ENCODE data around the gene LRCH1.

LRCH1 gene

GRCh38 chr13:46607768-46608564, 55.0 kb downstream of the LRCH1 start:
- in situ Hi-C loops (cut with MboI; ENCODE audit: low sequenced_read_pairs), result no loop called here

- in situ Hi-C loops (cut with MboI; ENCODE audit: low sequenced_read_pairs), result no loop called here
Measured at GRCh38 chr13:46609052-46609451, 56.1 kb downstream of the LRCH1 start.

- in situ Hi-C loops (cut with MboI; ENCODE audit: low sequenced_read_pairs), result no loop called here
Measured at GRCh38 chr13:46609726-46610125, 56.8 kb downstream of the LRCH1 start.

GRCh38 chr13:46612267-46612666, 59.3 kb downstream of the LRCH1 start:
- in situ Hi-C loops (cut with MboI; ENCODE audit: low sequenced_read_pairs), result no loop called here

GRCh38 chr13:46613409-46614049, 60.6 kb downstream of the LRCH1 start:
- in situ Hi-C loops (cut with MboI; ENCODE audit: low sequenced_read_pairs), result no loop called here

- in situ Hi-C loops (cut with MboI; ENCODE audit: low sequenced_read_pairs), result no loop called here
Measured at GRCh38 chr13:46614582-46614981, 61.6 kb downstream of the LRCH1 start.

GRCh38 chr13:46615888-46616531, 63.0 kb downstream of the LRCH1 start:
- in situ Hi-C loops (cut with MboI; ENCODE audit: low sequenced_read_pairs), result no loop called here

GRCh38 chr13:46617229-46617721, 64.3 kb downstream of the LRCH1 start:
- in situ Hi-C loops (cut with MboI; ENCODE audit: low sequenced_read_pairs), result no loop called here

- in situ Hi-C loops (cut with MboI; ENCODE audit: low sequenced_read_pairs), result no loop called here
Measured at GRCh38 chr13:46617885-46618284, 64.9 kb downstream of the LRCH1 start.

GRCh38 chr13:46618694-46619254, 65.8 kb downstream of the LRCH1 start:
- in situ Hi-C loops (cut with MboI; ENCODE audit: low sequenced_read_pairs), result no loop called here

GRCh38 chr13:46620029-46620428, 67.1 kb downstream of the LRCH1 start:
- in situ Hi-C loops (cut with MboI; ENCODE audit: low sequenced_read_pairs), result no loop called here

- in situ Hi-C loops (cut with MboI; ENCODE audit: low sequenced_read_pairs), result no loop called here
Measured at GRCh38 chr13:46620471-46620870, 67.5 kb downstream of the LRCH1 start.

GRCh38 chr13:46621133-46621532, 68.2 kb downstream of the LRCH1 start:
- in situ Hi-C loops (cut with MboI; ENCODE audit: low sequenced_read_pairs), result no loop called here

- in situ Hi-C loops (cut with MboI; ENCODE audit: low sequenced_read_pairs), result no loop called here
Measured at GRCh38 chr13:46621792-46622629, 69.0 kb downstream of the LRCH1 start.

- in situ Hi-C loops (cut with MboI; ENCODE audit: low sequenced_read_pairs), result no loop called here
Measured at GRCh38 chr13:46622630-46623256, 69.8 kb downstream of the LRCH1 start.

- in situ Hi-C loops (cut with MboI; ENCODE audit: low sequenced_read_pairs), result no loop called here
Measured at GRCh38 chr13:46624353-46624752, 71.4 kb downstream of the LRCH1 start.

GRCh38 chr13:46624821-46625220, 71.9 kb downstream of the LRCH1 start:
- in situ Hi-C loops (cut with MboI; ENCODE audit: low sequenced_read_pairs), result no loop called here

- in situ Hi-C loops (cut with MboI; ENCODE audit: low sequenced_read_pairs), result no loop called here
Measured at GRCh38 chr13:46627462-46627861, 74.5 kb downstream of the LRCH1 start.

GRCh38 chr13:46628622-46629365, 75.8 kb downstream of the LRCH1 start:
- in situ Hi-C loops (cut with MboI; ENCODE audit: low sequenced_read_pairs), result no loop called here

Data from HL-60/S4 treated with retinoic acid at 250 ng/mL for 4 days and 3 days (cell line).